Transverse colon (tissue), 4 donors: ENCODE results near the gene CSAG2. TPM values are rescaled to one million over a fixed set of nuclear protein-coding genes. Genes with fewer than 3 reads are reported as not detected.

Experiments used
- DNase-seq: peaks from one replicate; pipeline ENCODE4 v3.0.0-alpha.2; 2019
- H3K27ac ChIP-seq, 4 donors: fragments of 200-600 bp; sonication (generic); 2 replicates each; pipeline ENCODE4 v1.5.1; 2016 to 2018; ENCODE audit warnings: inconsistent platforms in 4 of 4
- H3K27me3 ChIP-seq: fragments of 200-600 bp; sonication (generic); 2 replicates; pipeline ENCODE4 v1.5.1; 2017; ENCODE audit warnings: inconsistent platforms
- H3K36me3 ChIP-seq, 4 donors: fragments of 200-600 bp; sonication (generic); 2 replicates each; pipeline ENCODE4 v1.5.1; 2017 to 2019; ENCODE audit warnings: inconsistent platforms in 4 of 4
- H3K4me1 ChIP-seq, 4 donors: fragments of 200-600 bp; sonication (generic); 2 replicates each; pipeline ENCODE4 v1.5.1; 2017 to 2020; ENCODE audit warnings: inconsistent platforms in 4 of 4
- H3K4me3 ChIP-seq, 4 donors: fragments of 200-600 bp; sonication (generic); 1 replicate in 1 of 4; 2 replicates in 3 of 4; pipeline versions ENCODE4 v1.5.1 to v1.6.1; 2017 to 2019; ENCODE audit warnings: inconsistent platforms in 4 of 4
- H3K9me3 ChIP-seq, 2 donors: fragments of 200-600 bp; sonication (generic); 2 replicates each; pipeline ENCODE4 v1.5.1; 2017 to 2019; ENCODE audit warnings: inconsistent platforms in 2 of 2
- CTCF ChIP-seq, 5 experiments: fragments of 200-600 bp in 3 of 5; fragments of 450-650 bp in 2 of 5; sonication (generic) in 3 of 5; IDR thresholded peaks; 1 replicate in 2 of 5; 2 replicates in 3 of 5; pipeline ENCODE4 v1.5.1; 2016 to 2017; ENCODE audit warnings: antibody characterized with exemption in 5 of 5, inconsistent platforms in 3 of 5, mild to moderate bottlenecking in 2 of 5, moderate library complexity in 1 of 5
- EP300 ChIP-seq: sonication (generic); formaldehyde crosslinking; IDR thresholded peaks from one replicate; pipeline ENCODE4 v1.6.1; 2017; ENCODE audit warnings: antibody characterized with exemption, low read depth
- POLR2A ChIP-seq: fragments of 450-650 bp; IDR thresholded peaks from one replicate; pipeline ENCODE4 v1.6.1; 2016; ENCODE audit warnings: antibody characterized with exemption, mild to moderate bottlenecking, moderate library complexity
- POLR2AphosphoS5 ChIP-seq, 3 donors: sonication (generic); formaldehyde crosslinking; IDR thresholded peaks; one replicate each; pipeline ENCODE4 v1.6.1; 2016; ENCODE audit warnings: antibody characterized with exemption in 3 of 3
- WGBS, 2 donors: methylation state at CpG; one replicate each; pipeline ENCODE4 v1.1.5; 2018; ENCODE audit warnings: low coverage in 1 of 2; 5-methylcytosine and 5-hydroxymethylcytosine counted together
- in situ Hi-C, 4 donors: fragments of 200-750 bp; cut with MboI; loops; one replicate each; pipeline versions ENCODE4 v1.15.0 to v1.15.1; 2017; ENCODE audit warnings: low sequenced_read_pairs in 3 of 4, low pct_ligation_motif_present in 1 of 4, low pct_unique_long_range_greater_than_20kb in 1 of 4
- intact Hi-C: fragments of 100-400 bp; cut with DNase I; formaldehyde crosslinking; loops from one replicate; pipeline ENCODE4 v1.15.1; 2023; ENCODE audit warnings: low total_unique reads
- total RNA-seq, 4 donors: library from RNA; depleted of rRNA; stranded (reverse); fragments of >200 nt; gene quantifications; one replicate each; pipeline ENCODE4 v1.1.0, GENCODE V29; 2016

The CSAG2 gene
- total RNA-seq, 4 donors from 2014 or later, result not detected

- in situ Hi-C loops, result no loop called here
- 43 to 83% methylated on average over 1 to 4 of the region's 4 CpGs for WGBS, 2 donors
- H3K4me1 ChIP-seq, result no peaks in the 10 kb centered on the region
- no peaks in the 10 kb centered on the region for H3K27me3 ChIP-seq
- H3K4me3 ChIP-seq, result no peak overlapping the region
- TF ChIP-seq POLR2AphosphoS5 (IDR thresholded peaks at IDR 0.05) (no peak), CTCF (IDR thresholded peaks at IDR 0.05) (no peak), POLR2A (no peak), EP300 (no peak)
- no peaks in the 10 kb centered on the region for H3K9me3 ChIP-seq
- intact Hi-C loops, result no loop called here
- H3K36me3 ChIP-seq, result no peaks in the 10 kb centered on the region
- DNase-seq, result no peak
- H3K27ac ChIP-seq, result no peak overlapping the region
Observed at GRCh38 chrX:152663086-152663485, 46.0 kb downstream of the CSAG2 start.

GRCh38 chrX:152658302-152658701, 50.8 kb downstream of the CSAG2 start:
- TF ChIP-seq EP300 (no peak), CTCF (IDR thresholded peaks at IDR 0.05) (no peak), POLR2A (no peak)

More at GRCh38 chrX:152658302-152658701, 50.8 kb downstream of the CSAG2 start:
- Histone ChIP-seq H3K9me3 (no peaks in the 10 kb centered on the region), H3K27ac (no peak overlapping the region), H3K4me3 (no peak overlapping the region), H3K36me3 (no peaks in the 10 kb centered on the region), H3K27me3 (no peaks in the 10 kb centered on the region), H3K4me1 (no peaks in the 10 kb centered on the region)
- in situ Hi-C loops (no loop called here), intact Hi-C loops (no loop called here)
- no peak for DNase-seq
- 29% methylated on average over 2 of the region's 2 CpGs; no CpG with 5 or more reads in 1 of the 2 donors for WGBS, 2 donors

Other genes starting within 250 kb of the CSAG2 start
- not detected for gene GABRQ, start 71.4 kb downstream of the CSAG2 start, total RNA-seq
- not detected for gene MAGEA3, start 10.5 kb downstream of the CSAG2 start, total RNA-seq
- not detected for gene MAGEA2B, start 5.4 kb upstream of the CSAG2 start, total RNA-seq
- gene CSAG1, start 24.4 kb upstream of the CSAG2 start, total RNA-seq, result not detected
- gene MAGEA12, start 24.5 kb upstream of the CSAG2 start, total RNA-seq, result not detected
- not detected for gene MAGEA2, start 44.6 kb upstream of the CSAG2 start, total RNA-seq
- gene CSAG3, start 49.9 kb upstream of the CSAG2 start, total RNA-seq, result not detected
- gene MAGEA6, start 60.4 kb upstream of the CSAG2 start, total RNA-seq, result not detected
- gene CETN2, start 121.5 kb upstream of the CSAG2 start, total RNA-seq, result 10 to 100 TPM in 2 of 4 donors, 1 to 10 TPM in 2; 3.4 to 14.6 (median 10.4) TPM
- 10 to 100 TPM in 2 of 4 donors, 1 to 10 TPM in 2; 1.4 to 21.0 (median 13.5) TPM for gene NSDHL, start 121.8 kb upstream of the CSAG2 start, total RNA-seq
- gene ZNF185, start 188.8 kb upstream of the CSAG2 start, total RNA-seq, result 1 to 10 TPM in 2 of 4 donors, under 1 TPM in 1, not detected in 1; 0.40 to 4.1 (median 3.2) TPM